Right lobe of liver (tissue), 4 donors: ENCODE data around the gene SPOCK2.

ENCODE experiments used
- CTCF ChIP-seq, 4 donors: fragments of 200-600 bp in 3 of 4; fragments of 450-650 bp in 1 of 4; IDR thresholded peaks; one replicate each; pipeline versions ENCODE4 v1.5.1 to v1.8.0; 2016 to 2022; ENCODE audit warnings: antibody characterized with exemption in 4 of 4, mild to moderate bottlenecking in 2 of 4
- POLR2A ChIP-seq: fragments of 450-650 bp; IDR thresholded peaks from one replicate; pipeline ENCODE4 v1.6.1; 2017; ENCODE audit warnings: antibody characterized with exemption, mild to moderate bottlenecking
- donor health status: DM: no; HTN: no; CAD: no.
- donor health status: DM: no; HTN: no; CAD: no.
- donor health status: DM: no; HTN: yes; CAD: no.

GRCh38 chr10:72039377-72039776 is 49.0 kb downstream of the SPOCK2 start:
- TF ChIP-seq CTCF (IDR thresholded peaks at IDR 0.05) (no peak), POLR2A (no peak)
